Stimulated activated CD8-positive, alpha-beta memory T cell treated with anti-CD3 and anti-CD28 coated beads, Interleukin-4, amount 100 ng/mL, for 24 hours (primary cell): Measurements from ENCODE around the gene TACO1.

Experiments used
- DNase-seq: peaks from one replicate; pipeline ENCODE4 v3.0.0-alpha.2; 2020; ENCODE audit warnings: low read depth

The TACO1 gene

DNA sequence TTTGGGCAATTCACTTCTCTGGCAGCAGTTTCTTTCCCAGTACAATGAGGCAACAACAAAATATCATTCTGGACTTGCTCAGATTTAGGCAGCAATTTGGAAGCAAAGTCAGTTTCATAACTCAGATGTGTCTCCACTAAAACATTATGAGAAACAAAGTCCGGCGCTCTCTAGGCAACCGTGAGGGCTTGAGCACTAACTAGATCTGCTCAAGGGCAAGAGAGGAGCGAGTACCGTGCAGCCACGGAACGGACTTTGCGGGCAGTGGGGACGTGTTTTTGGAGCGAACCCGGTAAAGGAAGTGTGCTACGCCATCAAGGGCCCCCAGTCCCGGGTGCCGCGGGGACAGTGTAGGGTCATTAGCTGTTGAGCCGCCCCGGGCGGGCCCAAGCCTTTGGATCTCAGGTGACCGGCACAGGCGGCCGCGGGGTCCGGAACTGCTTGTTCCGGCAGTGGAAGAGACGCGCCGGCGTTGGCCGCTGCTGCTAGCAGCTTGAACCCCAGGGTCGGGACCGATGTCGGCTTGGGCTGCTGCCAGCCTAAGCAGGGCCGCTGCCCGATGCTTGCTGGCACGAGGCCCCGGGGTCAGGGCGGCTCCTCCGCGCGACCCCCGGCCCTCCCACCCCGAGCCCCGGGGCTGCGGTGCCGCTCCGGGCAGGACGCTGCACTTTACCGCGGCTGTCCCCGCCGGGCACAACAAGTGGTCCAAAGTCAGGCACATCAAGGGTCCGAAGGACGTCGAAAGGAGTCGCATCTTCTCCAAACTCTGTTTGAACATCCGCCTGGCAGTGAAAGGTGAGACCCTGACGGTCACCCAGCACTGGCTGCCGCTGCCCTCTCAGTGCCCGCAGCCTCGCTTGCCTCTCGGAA lies at the start of gene TACO1:
Gene TACO1 (plus strand): TSS at position 327 of the 870 bp plus-strand sequence. CDS start 189 bp downstream, at position 516.
- DNase-seq, result peak; percentile 61

DNA sequence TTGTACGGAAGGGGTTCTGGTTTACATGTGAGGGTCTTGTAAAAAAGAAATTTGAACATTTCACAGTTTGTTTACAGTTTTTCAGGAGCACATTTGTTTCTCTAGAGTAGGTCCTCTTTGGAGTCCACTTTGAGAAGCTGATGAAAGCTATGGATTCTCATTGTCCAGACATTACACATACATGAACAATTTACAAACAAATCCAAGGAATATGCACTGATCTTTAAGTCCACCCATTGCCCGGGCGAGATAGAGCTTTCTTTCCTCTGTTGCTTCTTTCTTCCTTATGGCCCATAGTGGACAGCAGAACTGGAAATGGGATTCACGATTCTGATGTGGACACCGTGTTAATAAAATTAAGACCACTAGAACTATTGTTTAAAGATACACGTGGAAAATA lies 48.5 kb upstream of the TACO1 start:
- no peak for DNase-seq

DNA sequence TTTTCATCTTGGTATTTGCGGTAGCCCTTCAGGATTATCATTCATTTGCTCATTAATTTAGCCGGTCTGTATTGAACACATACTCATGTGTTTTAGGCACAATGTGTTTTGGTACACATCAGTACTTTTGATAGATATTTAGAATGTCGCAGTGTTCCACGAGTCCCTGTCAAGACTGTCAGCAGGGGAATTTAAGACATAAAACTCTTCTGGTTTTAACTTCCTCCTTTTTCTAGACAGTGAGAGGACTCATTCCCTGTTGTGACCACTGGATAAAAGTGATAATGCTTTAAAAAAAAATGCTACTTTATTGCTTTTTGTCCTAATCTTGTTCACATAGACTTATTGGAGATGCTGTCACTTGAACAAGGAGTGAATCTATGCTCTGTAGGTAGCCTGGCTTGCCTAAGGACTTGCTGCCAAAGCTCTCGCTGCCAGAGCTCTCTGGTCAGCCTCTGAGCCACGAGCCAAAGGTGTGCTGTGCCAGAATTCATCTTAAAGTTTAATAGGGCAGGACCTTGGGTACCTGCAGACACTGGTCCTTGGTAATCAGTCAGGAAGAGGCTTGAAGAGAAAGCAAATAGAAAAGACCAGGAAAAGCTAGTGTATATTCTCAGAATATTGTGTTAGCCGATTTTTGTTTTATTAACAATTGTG lies 45.1 kb upstream of the TACO1 start:
- DNase-seq, result no peak

DNA sequence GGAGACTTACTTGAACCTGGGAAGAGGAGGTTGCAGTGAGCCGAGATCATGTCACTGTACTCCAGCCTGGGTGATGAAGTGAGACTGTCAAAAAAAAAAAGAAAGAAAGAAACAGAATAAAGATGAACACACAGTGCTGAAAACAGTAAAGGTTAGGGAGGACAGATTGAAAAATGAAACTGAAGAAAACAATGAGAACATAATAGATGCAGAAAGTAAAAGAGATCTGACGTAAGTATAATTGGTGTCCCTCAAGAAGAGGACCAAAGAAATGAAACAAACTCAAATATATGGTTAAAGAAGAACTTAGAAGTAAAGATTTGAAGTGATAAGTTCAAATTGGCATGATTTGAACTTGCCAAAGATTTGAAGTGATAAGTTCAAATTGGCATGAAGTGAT lies 43.3 kb upstream of the TACO1 start:
- no peak for DNase-seq

DNA sequence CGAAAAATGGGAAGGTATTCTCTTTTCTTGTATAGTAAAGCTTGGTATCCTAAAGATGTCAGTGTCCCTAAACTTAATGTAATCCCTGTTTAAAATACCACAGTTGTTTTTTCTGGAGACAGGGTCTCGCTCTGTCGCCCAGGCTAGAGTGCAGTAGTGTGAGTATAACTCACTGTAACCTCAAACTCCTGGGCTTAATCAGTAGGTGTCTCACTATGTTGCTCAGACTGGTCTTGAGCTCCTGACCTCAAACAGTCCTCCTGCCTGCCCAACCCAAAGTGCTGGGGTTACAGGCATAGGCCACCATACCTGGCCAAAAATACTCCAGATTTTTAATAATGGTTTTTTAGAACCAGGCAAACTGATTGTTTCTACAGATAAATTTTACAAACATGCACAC lies 42.3 kb upstream of the TACO1 start:
- no peak for DNase-seq

DNA sequence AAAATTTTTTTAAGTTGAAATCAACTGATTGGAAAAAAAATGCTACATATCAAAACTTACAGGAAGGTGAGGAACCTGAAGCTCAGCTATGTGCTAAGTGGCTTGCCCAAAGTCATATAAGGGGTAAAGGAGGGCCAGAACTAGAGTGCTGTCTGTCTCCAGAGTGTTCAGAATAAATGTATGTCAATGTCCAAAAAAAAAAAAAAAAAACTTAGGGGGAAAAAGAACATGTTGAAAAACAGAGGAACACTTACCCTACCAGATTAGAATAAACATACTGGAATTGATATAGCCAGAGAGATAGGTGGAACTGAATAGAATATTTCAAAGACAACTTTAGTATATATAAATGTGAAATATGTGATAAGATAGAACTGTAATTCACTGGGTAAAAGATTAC lies 38.9 kb upstream of the TACO1 start:
- no peak for DNase-seq

DNA sequence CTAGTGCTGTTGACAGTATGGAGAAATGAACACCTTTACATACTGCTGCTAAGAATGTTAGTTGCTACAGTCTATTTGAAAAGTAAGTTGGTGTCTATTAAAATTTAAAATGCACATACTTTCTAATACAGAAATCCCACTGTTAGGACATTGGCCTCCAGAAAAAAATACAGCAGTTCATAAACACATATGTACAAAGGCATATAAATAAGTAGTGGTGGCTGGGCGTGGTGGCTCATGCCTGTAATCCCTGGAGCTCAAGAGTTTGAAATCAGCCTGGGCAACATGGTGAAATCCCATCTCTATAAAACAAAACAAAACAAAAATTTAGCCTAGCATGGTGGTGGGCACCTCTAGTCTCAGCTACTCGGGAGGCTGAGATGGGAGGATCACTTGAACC lies 37.4 kb upstream of the TACO1 start:
- DNase-seq, result no peak

DNA sequence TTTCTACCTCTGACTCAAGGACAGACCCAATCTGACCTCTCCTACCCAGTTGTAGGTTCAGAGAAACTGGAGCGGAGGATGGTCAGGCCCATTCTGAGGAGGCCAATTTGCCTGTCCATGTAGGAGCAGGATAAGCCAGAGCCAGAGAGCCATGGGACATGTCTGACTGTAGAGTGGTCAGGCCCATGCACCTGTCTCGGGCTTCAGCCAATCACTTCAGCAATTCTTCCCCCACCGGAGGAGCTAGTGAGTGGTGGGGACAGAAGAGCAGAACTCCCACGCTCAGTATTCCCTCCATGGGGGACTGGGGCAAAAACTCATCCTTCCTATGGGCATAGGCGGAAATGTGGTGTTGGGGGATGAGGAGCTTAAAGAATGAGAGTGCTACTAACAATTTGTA lies 36.1 kb upstream of the TACO1 start:
- no peak for DNase-seq

DNA sequence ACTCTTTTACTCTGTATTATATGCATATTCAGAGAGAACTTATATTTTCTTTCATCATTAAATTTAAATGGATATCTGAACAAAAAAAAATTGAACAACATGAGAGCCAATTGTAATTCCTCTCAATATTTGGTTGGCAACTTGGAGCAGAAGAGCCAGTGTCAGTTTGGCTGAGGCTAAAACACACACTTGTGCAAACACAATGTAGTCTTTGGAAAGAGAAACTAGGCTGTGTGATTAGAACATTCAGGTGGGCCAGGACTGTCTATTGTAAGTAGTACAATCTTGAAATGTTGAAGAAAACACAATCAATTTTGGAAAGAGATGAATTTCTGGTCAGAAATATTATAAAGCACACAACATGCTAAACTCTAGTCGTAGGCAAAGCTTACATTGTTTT lies 33.5 kb upstream of the TACO1 start:
- DNase-seq, result no peak

DNA sequence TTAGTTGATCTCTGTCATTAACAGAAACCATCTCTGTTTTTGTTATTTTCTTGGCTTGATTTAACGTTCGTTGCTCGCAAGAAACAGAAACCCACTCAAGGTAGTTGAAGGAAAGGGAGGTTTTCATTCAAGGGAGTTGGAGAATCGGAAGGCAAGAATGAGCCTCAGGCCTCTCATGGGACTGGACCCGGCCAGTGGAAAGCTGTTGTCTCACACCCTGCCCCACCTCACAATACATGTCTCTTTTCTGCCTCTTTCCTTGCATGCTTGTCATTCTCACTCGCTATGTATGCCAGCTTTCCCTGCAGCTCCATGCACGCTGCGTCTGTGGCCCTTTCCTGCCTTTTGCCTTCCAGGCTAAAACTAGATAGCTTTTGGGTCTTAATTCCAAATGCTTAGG lies 32.1 kb upstream of the TACO1 start:
- DNase-seq, result no peak

DNA sequence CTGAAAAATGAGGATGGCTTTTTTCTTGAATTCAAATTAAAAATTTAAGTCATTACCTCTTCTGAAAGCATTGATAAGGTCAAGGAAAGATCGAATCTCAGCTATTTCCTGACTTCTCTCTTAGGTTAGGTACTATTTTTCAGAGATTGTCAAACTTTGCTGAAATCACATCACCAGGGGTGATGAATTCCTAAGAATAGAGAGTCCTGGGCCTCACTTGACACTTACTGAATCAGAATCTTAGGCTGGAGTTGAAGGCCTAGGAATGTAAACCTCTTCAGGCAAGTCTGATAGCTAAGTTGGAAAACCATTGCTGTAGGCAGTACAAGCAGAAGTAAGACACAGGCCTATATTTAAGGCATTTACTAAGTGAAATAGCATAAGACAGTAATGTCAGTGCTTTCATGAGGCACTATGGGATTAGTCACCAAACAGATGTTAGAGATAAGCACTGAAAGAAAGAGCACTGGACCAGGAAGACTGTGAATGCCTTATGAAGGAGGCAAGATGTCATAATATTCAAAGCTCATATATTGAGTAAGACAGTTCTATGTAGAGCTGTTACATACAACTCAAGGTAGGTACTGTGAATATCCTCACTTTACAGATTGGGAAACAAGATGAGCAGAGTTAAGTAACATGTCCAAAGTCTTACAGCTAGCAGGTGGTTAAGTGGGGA lies 28.9 kb upstream of the TACO1 start:
- no peak for DNase-seq

DNA sequence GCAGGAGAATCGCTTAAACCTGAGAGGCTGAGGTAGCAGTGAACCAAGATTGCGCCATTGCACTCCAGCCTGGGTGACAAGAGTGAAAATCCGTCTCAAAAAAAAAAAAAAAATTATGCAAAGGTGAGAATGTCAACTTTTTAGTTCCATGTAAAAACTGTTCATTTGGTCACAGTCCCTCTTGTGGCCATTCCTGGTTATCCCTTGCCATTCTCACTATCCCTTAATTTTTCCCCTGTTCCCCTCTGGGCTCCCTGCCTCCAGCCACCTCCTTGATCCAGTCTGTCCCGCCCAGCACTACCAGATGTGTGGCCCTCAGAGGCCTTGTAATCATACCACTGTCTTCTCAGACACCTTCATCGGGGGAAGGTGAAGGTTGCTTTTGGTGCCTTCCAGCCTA lies 27.1 kb upstream of the TACO1 start:
- no peak for DNase-seq

DNA sequence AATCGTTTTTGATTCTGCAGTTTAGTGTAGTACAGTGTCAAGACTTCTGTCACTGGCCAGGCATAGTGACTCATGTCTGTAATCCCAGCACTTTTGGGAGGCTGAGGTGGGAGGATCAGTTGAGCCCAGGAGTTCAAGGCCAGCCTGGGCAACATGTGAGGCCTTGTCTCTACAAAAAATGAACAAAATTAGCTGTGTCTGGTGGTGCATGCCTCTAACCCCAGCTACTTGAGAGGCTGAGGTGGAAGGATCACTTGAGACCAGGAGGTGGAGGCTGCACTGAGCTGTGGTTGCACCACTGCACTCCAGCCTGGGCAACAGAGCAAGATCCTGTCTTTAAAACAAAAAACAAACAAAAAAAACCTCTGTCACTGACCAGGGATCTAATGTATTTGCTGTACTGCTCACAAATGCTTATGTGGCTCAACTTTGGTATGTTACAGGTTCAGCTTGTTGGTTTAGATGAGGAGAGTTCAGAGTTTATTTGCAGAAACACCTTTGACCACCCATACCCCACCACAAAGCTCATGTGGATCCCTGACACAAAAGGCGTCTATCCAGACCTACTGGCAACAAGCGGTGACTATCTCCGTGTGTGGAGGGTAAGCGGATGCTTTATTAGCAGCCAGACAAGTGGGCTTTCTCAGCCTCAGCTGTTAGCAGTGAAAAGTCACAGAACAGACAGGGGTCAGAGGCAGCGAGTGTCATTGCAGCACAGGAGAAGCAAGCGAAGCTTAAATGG lies 22.5 kb upstream of the TACO1 start:
- no peak for DNase-seq

DNA sequence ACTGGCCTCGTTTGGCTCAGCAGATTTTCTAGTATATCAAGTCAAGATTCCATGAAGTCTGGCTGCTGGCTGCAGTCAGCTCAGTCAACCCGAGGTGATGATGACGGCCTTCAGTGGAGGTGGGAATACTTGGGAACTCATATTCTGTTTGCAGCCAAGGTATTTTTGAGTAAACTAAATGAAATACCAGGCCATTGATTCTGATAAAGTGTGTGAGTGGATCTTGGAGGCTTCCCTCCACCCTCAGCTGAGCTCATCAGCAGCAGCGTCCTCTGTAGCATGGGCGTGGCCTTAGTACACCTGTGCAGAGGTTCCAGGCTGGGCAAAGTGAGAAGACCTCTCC lies 22.0 kb upstream of the TACO1 start:
- no peak for DNase-seq

DNA sequence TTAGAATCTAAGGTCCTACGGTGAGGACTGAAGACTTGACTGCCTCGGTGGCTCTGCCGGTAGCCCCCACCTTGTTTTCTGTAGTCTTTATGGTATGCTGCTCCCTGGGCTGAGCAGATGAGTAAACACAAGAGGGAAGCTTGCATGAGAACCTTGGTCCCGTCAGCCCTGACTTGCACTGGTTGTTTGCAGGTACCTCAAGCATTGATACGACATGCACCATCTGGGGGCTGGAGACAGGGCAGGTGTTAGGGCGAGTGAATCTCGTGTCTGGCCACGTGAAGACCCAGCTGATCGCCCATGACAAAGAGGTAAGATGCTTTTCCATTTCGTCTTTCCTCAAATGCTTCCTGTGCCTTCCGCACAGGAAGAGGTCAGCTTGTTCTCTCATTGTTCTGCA lies 21.1 kb upstream of the TACO1 start:
- no peak for DNase-seq

DNA sequence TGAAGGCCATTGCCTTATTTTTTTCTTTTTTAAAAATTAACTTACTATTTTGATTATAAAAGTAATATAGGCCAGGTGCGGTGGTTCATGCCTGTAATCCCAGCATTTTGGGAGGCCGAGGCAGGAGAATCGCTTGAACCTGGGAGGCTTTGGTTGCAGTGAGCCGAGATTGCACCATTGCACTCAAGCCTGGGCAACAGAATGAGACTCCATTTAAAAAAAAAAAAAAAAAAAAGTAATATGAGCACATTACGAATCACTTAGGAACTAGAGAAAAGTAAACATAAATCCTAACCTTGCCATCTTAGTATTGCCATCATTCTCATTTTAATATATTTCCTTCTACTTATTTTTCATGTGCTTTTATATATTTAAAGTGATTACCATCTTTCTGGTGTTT lies 12.9 kb upstream of the TACO1 start:
- DNase-seq, result no peak

DNA sequence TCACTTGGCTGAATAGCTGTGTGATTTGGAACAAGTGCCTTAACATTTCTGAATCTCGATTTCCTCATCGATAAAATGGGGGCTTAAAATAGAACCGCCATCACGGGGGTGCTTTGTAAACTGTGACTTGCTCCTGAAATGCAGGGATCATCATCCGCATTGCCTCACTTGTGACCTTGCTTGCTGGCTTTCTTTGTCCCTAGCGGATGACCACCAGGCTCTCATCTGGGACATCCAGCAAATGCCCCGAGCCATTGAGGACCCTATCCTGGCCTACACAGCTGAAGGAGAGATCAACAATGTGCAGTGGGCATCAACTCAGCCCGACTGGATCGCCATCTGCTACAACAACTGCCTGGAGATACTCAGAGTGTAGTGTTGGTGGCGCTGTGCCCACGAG lies 11.9 kb upstream of the TACO1 start:
- no peak for DNase-seq

DNA sequence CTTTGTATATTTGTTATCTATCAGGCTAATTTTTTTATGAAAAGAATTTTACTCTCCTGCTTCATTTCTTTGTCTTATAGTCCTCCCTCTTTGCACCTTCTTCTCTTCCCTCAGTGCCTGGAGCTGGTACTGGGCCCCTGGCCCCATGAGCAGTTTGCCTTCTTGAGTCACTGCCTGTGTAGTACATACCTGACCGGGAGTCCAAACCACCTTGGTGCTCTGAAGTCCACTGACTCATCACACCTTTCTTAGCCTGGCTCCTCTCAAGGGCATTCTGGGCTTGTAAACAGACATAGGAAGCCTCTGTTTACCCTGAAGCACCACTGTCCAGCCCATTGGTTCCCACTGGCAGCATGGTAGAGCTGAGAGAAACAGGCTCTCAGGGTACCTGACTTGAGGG lies 11.0 kb upstream of the TACO1 start:
- no peak for DNase-seq

DNA sequence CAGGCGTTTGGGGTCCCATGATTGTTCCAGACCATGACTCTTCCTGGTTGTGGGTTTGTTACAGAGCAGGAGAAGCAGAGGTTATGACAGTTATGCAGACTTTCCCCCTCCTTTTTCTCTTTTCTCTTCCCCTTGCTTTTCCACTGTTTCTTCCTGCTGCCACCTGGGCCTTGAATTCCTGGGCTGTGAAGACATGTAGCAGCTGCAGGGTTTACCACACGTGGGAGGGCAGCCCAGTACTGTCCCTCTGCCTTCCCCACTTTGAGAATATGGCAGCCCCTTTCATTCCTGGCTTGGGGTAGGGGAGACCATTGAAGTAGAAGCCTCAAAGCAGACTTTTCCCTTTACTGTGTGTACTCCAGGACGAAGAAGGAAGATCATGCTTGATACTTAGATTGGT lies 7.9 kb upstream of the TACO1 start:
- no peak for DNase-seq

DNA sequence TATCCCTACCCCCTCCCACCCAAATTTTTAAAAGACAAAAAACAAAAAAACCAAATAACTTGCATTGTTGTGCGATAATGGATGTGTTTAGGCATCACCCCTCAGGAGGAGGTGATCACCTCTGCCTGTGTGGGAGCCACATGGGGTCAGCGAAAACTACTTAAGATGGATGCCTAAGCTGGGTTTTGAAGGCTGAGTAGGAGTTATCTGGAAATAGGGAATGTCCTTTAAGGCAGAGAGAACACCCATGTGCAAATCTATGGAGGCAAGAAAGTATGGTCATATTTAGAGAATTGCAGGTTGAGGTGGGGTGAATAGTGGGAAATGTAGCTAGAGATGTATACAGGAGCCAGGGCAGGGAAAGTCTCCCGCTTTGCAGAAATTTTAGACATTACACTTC lies 5.6 kb upstream of the TACO1 start:
- no peak for DNase-seq

DNA sequence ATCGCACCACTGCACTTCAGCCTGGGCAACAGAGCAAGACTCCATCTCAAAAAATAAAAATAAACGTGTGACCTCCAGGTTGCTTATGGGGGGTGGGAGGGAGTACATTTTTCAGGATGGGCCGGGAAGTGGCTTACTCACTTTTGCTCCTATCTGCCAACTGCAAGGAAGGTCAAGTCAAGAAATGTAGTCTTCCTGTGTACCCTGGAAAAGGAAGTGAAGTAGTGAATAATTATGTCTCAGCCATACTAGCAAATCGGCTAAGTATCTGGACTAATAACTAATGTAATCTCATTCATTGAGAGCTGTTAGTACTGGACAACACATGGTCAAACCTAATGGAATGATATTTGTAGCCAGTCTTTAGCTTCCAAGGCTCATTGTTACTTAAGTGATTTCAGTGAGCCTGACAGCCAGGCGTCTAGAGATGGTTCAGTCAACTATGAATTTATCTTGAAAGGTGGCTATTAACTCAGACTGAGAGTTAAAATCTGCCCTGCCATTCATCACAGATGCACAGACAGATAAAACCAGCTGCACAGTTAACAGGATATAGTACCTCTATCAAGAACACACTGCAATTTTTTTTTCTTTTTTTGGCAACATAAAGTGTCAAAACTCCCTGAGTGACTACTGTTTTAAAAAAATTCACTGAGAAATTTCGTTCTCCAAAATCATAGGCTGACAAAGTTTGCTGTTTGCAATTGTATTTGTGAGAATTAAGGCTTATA lies 3.7 kb upstream of the TACO1 start:
- DNase-seq, result no peak

DNA sequence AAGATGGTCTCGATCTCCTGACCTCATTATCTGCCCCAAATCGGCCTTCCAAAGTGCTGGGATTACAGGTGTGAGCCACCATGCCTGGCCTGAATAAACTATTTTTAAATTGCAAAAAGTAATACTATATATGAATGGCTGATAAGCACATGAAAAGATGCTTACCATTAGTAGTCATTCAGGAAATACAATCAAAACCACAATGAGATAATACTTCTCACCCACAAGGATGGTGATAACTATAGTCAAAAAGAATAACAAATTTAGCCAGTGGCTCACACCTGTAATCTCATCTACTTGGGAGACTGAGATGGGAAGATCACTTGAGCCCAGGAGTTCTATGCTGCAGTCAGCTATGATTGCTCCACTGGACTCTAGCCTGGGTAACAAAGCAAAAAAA lies 2.4 kb upstream of the TACO1 start:
- no peak for DNase-seq
